Measurements from ENCODE around the gene AXIN2. TPM values are rescaled to one million over a fixed set of nuclear protein-coding genes. Genes with fewer than 3 reads are reported as not detected.

AXIN2 gene
- total RNA-seq, 1 donor from 2014 or later, result 21.0 TPM

DNA sequence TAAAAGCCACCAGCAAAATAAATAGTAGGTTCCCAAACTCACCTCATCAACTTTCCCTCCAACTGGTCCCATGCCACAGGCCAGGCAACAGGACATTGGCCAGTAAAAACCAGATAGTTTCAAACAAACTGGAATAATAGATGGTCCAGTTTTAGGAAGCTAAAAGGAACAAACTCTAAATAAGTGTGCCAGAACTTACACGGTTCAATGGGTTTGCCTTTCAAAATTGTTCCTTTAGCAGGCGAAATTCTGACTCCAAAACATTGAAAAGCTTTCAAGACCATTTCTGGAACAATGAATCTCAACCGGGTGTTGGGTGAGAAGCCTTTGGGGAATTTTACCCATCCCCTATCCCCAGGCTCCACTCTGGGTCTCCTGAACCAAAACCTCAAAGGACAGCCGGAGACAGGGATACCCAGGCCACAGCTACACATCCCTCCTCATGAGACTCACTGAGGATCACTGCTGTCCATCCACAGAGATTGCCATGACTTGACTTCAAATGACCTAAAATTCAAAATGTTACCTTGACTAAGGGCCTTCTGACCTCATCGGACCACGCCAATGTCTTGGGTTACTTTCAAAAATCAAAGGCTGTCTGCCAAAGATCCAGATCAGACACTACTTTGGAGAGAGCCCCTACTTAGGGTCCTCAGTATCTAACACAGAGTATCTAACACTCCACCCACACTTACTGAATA, 13.0 kb downstream of the AXIN2 start:
- intact Hi-C loops (cut with micrococcal nuclease), result no loop called here
- Histone ChIP-seq H3K4me1 (peaks cover 39% of the 10 kb centered on the region), H3K4me3 (no peak overlapping the region), H3K9me3 (replicated peaks) (no peaks in the 10 kb centered on the region), H3K27me3 (ENCODE audit: low read depth) (no peaks in the 10 kb centered on the region), H3K36me3 (peaks cover 11% of the 10 kb centered on the region), H3K27ac (replicated peaks) (peak overlapping the region; percentile 88)
- TF ChIP-seq, protein P1, sequence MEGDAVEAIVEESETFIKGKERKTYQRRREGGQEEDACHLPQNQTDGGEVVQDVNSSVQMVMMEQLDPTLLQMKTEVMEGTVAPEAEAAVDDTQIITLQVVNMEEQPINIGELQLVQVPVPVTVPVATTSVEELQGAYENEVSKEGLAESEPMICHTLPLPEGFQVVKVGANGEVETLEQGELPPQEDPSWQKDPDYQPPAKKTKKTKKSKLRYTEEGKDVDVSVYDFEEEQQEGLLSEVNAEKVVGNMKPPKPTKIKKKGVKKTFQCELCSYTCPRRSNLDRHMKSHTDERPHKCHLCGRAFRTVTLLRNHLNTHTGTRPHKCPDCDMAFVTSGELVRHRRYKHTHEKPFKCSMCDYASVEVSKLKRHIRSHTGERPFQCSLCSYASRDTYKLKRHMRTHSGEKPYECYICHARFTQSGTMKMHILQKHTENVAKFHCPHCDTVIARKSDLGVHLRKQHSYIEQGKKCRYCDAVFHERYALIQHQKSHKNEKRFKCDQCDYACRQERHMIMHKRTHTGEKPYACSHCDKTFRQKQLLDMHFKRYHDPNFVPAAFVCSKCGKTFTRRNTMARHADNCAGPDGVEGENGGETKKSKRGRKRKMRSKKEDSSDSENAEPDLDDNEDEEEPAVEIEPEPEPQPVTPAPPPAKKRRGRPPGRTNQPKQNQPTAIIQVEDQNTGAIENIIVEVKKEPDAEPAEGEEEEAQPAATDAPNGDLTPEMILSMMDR (IDR thresholded peaks at IDR 0.05; ENCODE audit: borderline replicate concordance), result no peak
- no peak for DNase-seq

DNA sequence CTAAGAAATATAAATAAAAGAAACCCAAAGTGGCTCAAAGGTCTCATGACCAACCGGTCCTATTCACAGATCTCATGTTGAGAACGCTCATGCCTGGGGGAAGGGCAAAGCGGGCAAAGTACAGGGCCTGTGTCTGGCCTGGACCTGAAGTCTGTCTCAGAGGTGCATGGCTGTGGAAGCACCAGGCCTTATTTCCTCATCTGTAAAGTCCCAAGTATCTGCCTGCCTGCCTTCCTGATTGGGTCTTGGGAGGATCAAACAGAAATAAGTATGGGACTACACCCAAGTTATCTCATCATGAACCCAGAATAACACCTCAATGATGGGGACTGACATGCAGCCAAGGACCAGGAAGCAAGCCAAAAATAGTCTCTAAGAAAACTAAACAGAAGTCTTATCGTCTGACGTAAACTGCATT, 14.2 kb downstream of the AXIN2 start:
- TF ChIP-seq, protein P1 (IDR thresholded peaks at IDR 0.05; ENCODE audit: borderline replicate concordance), result no peak
- intact Hi-C loops (cut with micrococcal nuclease), result no loop called here
- H3K9me3 ChIP-seq (replicated peaks), result no peaks in the 10 kb centered on the region
- no peaks in the 10 kb centered on the region for H3K27me3 ChIP-seq (ENCODE audit: low read depth)
- H3K4me1 ChIP-seq, result peaks cover 51% of the 10 kb centered on the region
- no peak for DNase-seq
- H3K27ac ChIP-seq (replicated peaks), result peak overlapping the region; percentile 88
- H3K4me3 ChIP-seq, result peak overlapping the region; percentile 6
- H3K36me3 ChIP-seq, result peaks cover 11% of the 10 kb centered on the region

DNA sequence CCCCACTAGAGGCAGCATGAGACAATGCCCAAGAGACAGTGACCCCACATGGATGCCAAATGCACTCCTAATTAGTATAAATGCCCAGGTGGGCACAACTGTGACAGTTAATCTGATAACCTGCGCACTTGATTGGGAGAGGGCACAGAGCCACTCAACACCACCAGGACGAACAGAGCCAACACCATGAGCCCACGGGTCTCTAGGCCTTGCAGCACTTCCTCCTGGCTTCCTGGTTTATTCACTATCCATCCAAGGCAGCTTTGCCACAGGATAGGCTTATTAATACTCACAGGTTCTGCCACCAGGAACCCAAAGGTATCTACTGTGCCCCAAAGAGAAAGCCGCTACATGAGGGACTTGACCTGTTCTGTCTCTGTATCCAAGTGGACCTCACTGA, 14.9 kb downstream of the AXIN2 start:
- TF ChIP-seq, protein P1 (IDR thresholded peaks at IDR 0.05; ENCODE audit: borderline replicate concordance), result no peak
- intact Hi-C loops (cut with micrococcal nuclease), result no loop called here
- no peaks in the 10 kb centered on the region for H3K27me3 ChIP-seq (ENCODE audit: low read depth)
- DNase-seq, result no peak
- H3K27ac ChIP-seq (replicated peaks), result peak overlapping the region; percentile 88
- peaks cover 11% of the 10 kb centered on the region for H3K36me3 ChIP-seq
- no peaks in the 10 kb centered on the region for H3K9me3 ChIP-seq (replicated peaks)
- peak overlapping the region; percentile 6 for H3K4me3 ChIP-seq
- peaks cover 58% of the 10 kb centered on the region for H3K4me1 ChIP-seq

DNA sequence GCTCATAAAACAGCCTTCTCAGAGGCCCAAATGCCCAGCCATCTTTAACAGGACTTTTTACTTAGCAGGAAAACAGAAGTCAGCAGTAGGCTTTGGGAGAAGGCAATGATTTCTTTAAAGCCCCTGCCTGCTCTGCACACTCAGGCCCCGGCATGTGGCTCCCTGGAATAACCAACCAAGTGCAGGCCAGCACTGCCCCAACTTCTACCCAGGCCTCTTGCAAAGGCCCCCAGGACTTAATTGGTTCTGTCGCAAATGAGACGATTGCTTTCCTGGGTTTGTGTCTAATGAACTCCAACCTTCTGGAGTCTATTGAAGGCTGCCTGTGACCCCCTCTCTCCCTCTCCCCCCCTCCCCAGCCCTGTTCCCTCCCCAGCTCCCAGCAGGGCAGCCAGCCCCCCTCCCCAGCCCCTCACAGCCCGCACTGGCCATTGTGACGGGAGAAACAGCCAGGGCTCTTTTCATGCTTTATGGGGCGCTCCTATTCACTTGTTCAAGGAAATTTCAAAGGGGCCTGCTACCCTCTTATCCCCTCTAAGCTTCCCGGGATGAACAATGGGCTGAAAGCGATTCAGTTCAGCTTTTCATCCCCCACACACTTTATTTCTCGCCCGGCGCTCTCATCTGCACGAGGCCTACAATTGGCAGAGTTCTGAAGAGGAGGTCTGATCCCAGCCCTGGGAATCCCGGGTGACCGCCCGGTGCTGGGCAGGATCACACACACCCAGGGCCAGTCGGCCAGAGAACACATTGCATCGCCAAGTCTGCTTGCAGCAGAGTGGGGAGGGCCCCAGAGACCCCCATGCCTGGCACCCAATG, 15.5 kb downstream of the AXIN2 start:
- peaks cover 58% of the 10 kb centered on the region for H3K4me1 ChIP-seq
- H3K27me3 ChIP-seq (ENCODE audit: low read depth), result no peaks in the 10 kb centered on the region
- no peak overlapping the region for H3K4me3 ChIP-seq
- peak overlapping the region; percentile 88 for H3K27ac ChIP-seq (replicated peaks)
- TF ChIP-seq, protein P1 (IDR thresholded peaks at IDR 0.05; ENCODE audit: borderline replicate concordance), result no peak
- peaks cover 17% of the 10 kb centered on the region for H3K36me3 ChIP-seq
- no peaks in the 10 kb centered on the region for H3K9me3 ChIP-seq (replicated peaks)
- DNase-seq, result peak; percentile 45
- intact Hi-C loops (cut with micrococcal nuclease), result no loop called here

DNA sequence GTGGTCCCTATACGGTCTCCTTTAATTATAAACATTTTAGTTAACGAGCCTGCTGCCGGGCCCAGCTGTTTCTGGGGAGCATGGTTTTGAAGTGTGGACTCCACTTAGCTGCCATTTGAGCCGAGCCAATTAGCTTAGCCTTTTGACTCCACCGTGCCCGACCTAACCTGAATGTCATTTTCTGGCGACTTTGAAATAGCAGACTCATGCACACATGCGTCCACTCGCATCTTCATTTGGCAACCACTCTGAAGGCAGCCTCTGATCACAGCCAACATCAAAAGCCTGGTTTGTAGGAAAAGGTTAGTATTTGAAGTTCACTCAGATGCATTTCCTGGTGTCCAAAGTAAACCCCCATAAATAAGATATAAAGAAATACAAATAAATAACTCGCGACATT, 16.8 kb downstream of the AXIN2 start:
- H3K9me3 ChIP-seq (replicated peaks), result no peaks in the 10 kb centered on the region
- intact Hi-C loops (cut with micrococcal nuclease), result no loop called here
- peak overlapping the region; percentile 88 for H3K27ac ChIP-seq (replicated peaks)
- H3K27me3 ChIP-seq (ENCODE audit: low read depth), result no peaks in the 10 kb centered on the region
- H3K4me3 ChIP-seq, result no peak overlapping the region
- peaks cover 63% of the 10 kb centered on the region for H3K4me1 ChIP-seq
- DNase-seq, result no peak
- peaks cover 27% of the 10 kb centered on the region for H3K36me3 ChIP-seq
- TF ChIP-seq, protein P1 (IDR thresholded peaks at IDR 0.05; ENCODE audit: borderline replicate concordance), result no peak

Measured in left ventricle myocardium inferior (tissue), 1 donor.